UCSD-AML1 (cell line): ENCODE data around the gene CCDC85A.

ENCODE experiments used
- DNase-seq: peaks from one replicate; lab custom pipeline; 2025; ENCODE audit not compliant: unreplicated experiment; lab: John Stamatoyannopoulos, UW

CCDC85A gene

GRCh38 chr2:56192664-56193305, 9.0 kb downstream of the CCDC85A start:
- DNase-seq: no peak

DNA sequence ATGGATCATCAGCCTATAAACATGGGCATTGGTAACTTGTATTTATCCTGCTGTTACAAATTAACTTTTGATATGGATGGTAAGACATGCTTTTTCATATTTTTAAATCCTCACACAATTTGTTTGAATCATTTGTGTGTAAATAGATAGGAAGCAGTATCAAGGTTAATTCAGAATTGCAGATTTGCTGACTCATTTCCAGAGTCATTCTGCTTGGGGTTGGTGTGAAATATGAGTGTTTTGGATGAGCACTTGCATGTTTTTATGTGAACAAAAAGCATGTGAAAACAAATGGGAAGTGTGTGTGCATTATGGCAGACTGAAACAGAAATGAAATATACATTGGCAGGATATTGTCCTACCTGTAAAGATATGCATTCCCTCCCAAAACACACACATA, 11.8 kb downstream of the CCDC85A start:
- DNase-seq: no peak

DNA sequence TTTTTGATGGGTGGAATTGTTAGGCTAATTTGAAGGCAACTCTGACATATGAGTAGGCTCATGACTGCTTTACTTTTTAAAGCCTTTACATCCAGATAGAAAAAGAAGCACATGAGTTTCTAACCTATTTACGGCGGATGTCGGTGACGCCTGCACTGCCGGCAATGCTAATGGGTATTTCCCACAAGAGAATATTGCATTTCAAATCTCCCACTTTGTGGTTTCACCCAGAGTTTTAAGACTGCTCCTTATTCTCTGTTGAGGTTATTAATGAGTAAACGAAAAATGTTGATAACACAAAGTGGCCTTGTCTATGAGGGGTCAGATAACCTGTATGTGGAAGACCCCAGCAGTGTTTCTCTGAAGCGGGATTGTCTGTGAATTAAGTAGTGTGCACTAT, 14.0 kb downstream of the CCDC85A start:
- no peak for DNase-seq

DNA sequence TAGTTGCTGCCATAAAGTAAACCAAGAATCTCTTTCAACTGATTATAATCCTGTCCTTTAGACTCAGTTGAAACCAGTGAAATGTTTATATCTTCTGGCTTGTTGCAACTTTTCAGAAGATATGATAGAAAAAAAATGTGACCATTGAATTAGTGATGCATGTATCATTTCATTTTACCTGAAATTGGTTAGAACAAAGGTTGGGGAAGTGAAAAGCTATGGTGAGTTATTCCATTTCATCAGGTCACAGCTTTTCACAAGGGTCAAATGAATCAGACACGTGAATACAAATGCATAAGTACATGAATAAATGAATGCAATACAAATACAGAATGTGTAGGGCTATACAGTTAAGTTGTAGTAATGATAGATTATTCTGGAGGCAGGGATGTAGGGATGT, 15.1 kb downstream of the CCDC85A start:
- no peak for DNase-seq

GRCh38 chr2:56199492-56199891, 15.7 kb downstream of the CCDC85A start:
- no peak for DNase-seq

GRCh38 chr2:56202381-56203121, 18.8 kb downstream of the CCDC85A start:
- no peak for DNase-seq

- DNase-seq: no peak
Measured at GRCh38 chr2:56204556-56204955, 20.8 kb downstream of the CCDC85A start.

GRCh38 chr2:56206250-56206649, 22.5 kb downstream of the CCDC85A start:
- no peak for DNase-seq

DNA sequence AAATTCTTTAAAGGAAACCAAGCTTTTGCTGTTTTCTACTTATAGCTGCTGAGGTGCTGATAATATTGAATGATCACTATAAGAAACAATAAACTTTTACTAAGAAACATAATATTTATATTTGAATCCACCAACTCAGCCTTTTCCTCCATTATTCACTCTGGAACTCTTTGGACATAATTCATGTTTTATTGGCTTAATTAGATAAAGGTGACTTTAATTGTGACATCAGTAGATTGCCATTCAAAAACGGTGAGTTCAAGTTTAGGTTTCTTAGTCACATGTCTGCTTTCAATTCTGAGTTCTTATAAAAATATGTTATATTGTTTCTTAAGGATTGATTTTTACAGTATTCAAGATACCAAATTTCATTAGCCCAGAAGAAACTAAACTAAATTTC, 24.0 kb downstream of the CCDC85A start:
- no peak for DNase-seq

GRCh38 chr2:56208380-56208779, 24.6 kb downstream of the CCDC85A start:
- DNase-seq: no peak

DNA sequence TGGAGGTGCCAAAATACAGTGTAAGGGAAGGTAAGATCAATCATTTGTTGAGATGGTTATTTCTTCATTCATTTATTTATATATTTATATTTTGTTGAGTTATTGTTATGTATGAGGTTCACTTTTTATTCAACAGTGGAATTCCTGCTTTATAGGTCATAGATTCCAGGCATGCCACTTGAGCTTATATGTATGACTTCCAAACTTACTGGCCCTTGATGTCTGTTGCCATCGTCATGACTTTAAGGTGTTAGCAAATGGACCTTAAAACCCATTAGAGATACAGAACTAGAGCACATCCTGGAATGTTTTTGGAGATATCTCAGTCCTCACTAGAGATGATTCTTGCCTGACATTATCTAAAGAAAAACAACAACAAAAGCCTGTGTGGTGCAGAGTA, 25.9 kb downstream of the CCDC85A start:
- DNase-seq: no peak

DNA sequence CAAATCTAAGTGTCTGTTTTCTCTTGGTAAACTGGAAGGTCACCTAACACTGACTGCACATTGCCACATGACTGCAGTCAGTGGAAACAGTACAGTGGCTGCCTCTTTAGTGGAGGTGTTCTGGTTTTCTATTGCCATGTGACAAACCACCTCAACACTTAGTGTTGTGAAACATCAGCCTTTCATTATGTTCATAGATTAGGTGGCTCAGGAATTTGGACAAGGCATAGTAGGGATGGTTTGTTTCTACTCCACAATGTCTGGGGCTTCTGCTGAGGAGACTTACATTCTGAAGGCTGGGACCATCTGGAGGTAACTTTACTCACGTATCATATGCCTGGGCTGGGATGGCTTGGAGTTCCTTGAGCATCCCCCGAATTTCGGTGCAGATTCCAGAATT, 26.5 kb downstream of the CCDC85A start:
- DNase-seq: no peak

- DNase-seq: no peak
Measured at GRCh38 chr2:56211048-56211447, 27.3 kb downstream of the CCDC85A start.

DNA sequence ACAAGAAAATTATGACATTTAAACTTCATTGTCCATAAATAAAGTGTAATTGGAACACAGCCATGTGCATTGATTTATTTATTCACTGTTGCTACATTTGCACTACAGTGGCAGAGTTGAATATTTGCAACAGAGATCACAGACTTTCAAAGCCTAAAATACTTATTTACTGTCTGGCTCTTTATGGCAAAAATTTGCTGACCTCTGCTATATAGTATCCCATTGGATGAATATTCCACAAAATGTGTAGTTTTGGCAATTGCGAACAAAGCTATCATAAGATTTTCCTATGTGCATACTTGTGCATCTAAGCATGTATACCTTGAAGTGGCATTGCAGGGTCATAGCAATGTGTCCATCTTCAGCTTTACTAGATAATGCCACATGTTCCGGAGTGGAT, 32.1 kb downstream of the CCDC85A start:
- no peak for DNase-seq

DNA sequence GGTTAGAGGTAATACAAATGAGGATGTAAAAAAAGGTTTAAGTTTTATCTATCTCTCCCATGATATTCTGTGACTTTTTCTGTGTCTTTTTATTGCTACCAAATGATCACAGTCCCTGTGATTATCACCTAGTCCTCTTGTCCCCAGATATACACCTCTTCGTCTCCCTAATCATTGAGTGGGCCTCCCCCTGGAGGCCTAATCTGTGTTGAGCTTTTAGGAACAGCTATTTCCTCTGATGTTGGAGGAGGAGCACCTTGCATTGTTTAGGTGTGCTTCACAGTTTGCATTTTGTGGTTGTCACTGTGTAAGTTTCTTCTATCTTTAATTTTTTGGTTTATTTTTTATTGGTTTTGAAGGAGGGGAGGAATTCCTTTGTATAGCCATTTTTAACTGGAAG, 33.3 kb downstream of the CCDC85A start:
- DNase-seq: no peak

DNA sequence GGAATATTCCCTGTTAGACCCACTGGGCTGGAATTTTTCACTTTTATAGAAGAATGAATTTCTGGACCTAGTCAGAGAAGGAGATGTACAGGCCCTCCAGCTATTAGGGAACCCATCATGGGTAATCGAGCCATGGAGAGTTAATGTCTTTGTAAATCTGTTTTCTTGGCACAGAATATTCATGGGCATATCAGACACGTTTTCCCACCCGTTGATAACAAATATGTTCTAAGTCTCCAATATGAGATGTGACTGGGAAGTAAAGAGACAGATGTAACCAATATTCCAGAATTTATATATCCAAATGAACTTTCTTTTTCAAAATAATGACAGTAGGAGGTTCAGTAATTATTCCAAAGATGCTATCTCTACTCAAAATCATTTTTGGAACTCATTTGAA, 38.7 kb downstream of the CCDC85A start:
- DNase-seq: no peak

- DNase-seq: no peak
Measured at GRCh38 chr2:56224316-56224715, 40.5 kb downstream of the CCDC85A start.

- DNase-seq: no peak
Measured at GRCh38 chr2:56227811-56228210, 44.0 kb downstream of the CCDC85A start.

DNA sequence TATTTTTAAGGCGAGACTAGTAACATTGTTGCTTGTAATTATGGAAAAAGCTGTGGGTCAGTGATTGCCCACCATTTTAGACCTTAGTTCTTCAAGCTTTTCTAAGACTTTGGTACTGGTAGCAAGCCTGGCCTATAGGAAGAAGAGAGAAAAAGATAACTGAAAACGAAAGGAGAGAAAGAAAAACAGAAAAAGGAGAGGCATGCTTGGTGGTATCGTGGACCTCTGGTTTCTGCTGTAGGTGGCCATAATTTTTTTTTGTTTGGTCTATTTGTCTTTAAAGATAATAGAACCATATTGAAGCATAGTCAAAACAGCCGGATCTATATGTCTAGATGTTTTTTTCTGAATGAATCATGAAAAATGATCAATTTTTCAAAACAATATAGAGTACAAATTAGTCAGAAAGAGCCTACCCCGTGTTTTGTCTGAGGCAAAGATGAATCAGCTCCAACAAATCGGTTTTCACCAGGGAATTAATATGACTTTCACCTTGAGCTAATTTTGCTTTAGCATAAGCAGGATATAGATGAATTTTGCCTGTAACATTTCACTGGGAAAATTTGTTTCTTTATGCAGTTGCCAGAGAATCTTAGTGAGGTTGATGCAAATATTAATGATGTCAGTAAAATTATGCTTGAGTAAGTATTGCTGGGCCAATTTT, 45.7 kb downstream of the CCDC85A start:
- DNase-seq: no peak

DNA sequence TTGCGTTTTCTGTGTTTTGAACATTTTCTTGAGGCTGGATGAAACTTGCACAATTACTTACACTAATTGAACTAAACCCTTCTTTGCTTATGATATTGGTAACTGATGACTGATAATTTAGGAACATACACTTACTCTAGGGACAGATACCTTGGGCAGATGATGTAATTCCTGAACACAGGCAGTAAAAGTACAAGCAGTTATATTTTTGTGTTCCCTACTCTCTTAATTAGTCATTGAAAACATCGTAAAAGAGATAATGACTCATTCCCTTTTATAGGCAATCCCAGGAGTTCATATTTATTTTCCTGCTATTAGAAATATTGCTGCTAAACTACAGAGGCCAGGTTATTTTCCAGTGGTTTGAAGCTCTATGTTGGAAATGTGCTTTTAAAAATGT, 46.4 kb downstream of the CCDC85A start:
- DNase-seq: no peak

DNA sequence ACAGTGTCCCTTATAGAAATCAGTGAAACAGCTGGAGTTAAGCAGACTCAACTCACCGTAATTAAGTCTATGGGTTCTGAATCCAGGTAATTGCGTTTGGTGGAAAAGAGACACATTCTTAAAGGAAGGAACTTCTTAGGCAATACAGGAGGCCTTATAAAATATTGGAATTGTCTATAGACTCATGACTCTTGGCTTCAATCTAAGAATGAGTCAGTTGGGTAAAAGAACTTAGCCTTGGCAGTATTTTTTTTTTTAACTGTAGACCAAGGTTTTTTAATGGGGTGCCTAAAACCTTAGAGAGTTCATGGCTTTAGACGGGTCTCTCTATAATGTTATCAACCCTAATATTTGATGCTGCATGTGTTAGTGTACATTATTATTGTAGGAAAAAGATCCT, 47.6 kb downstream of the CCDC85A start:
- no peak for DNase-seq

GRCh38 chr2:56232912-56233311, 49.1 kb downstream of the CCDC85A start:
- no peak for DNase-seq
